Globus pallidus (tissue), 1 donor: Measurements from ENCODE around the gene SPATA46.
"Not testable (repeated sequence)": the region's sequence is repeated elsewhere in the genome, so short reads cannot be mapped to it uniquely, and the experiment has no call there.

Experiments used
- DNase-seq: peaks from one replicate; pipeline ENCODE4 v3.0.0-alpha.2; 2015; ENCODE audit warnings: low spot score

Gene SPATA46

DNA sequence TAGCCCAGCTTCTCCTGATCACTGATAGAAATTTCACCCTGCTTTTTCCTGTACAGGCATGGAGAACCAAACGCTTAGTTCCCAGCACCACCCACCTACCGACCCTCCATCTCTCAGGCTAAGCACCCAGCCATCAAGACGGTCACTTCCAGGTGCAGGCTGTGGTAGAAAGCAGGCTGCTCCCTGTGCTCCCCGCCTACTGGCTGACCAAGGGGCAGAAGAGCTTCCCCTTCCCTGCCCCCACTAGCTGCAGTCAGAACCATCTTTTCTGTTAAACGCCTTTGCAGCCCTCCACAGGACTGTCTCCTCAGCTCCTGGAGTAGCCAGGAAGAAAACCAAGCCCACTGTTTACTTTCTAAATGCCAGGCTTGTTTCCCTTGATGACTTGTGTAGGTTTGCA, 23.0 kb downstream of the SPATA46 start:
- no peak for DNase-seq

DNA sequence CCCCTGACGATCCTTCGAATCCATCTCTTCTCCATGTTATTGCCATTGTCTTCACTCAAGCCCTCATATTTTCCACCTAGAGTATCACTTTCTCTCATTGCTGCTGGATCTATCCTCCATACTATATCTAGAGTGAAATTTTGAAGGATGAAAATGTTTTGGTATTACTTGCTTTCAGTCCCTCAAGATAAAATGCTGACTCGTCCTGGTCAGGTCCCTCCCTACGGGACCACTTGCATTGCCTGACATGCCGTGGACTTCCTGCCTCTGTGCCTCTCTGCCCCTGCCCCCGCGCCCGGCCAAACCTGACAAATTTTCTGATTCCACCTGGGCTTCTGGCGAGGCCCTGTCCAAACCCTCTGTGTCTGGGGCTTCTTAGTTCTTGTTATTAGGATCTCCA, 23.6 kb downstream of the SPATA46 start:
- DNase-seq, result no peak

- DNase-seq, result not testable (repeated sequence)
Observed at GRCh38 chr1:162351874-162352273, 24.8 kb downstream of the SPATA46 start.

DNA sequence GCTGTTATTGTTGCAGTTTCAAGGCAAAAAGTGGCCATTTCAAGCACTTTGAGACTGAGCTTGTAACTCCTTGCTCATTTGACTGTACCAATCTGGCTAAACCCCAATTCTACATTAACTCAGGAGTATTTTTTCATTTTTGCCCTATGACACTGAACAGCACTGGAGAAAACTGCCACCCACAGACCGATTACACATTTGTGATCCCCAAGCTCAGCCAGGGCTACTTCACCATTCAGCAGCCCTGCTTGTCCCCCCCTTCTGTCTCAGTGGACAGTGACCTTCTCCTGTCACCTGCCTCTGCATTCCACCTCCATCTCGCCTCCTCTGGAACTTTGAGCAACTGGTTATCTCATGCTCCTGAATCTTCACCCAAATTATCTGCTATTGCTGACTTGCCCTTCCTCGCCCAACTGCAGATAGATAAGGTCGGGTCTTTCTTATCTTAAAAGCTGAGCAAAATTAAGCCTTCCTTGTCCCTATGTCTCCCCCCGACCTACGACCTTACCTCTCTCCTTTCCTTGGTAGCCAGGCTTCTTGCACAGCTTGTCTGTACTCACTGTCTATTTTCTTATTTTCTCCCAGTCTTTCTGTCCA, 25.3 kb downstream of the SPATA46 start:
- no peak for DNase-seq

DNA sequence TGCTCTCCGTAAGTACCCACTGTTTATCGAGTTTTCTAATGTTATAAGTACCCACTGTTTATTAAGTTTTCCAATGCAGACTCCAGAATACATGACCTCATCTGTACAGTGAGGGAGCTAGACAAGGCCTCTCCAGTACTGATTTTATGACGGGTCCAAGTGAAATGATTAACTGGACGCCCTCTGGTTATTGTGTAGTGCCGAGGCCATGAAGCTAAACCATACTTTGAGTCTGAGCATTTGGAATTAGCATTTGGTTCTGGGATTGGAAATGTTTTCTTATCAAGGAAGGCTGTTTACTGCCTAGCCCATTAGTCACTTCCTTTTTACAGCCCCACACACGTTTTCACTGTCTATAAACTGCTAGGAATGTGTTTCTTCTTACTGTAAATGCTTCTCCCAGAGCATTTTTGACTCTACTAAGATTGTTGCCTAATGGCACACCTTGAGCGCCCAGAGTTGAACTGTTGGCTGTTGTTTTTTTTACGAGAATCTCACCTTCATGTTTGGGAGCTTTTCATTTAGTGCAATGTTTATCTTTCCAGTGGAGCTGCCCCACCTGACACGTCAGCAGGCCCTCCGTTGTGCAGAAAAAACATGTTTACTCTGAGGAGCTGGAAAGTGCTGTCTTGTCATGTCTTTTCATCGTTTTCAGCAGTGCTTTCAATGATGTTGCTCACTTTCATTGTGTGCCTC, 26.9 kb downstream of the SPATA46 start:
- no peak for DNase-seq

- no peak for DNase-seq
Observed at GRCh38 chr1:162347281-162347680, 29.4 kb downstream of the SPATA46 start.

DNA sequence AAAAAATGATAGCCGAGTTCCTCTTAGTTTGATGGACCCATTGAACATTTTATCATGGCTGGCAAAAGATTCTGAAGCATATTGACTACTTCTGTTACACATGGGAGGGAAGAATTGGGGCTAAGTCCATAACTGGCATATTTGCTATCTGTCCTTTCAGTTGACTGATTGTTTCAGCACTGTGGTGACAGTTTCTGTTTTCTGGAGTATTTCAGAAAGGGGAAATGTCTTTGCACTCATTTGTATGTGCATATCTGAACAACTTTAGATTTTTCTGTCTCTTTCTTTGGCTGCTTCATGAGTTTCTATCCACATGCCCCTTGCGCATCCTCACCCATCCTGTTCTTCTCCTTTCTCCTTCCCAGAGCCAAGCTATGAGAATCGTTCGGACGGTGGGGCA, 33.2 kb downstream of the SPATA46 start:
- no peak for DNase-seq

GRCh38 chr1:162342452-162342983, 34.1 kb downstream of the SPATA46 start:
- no peak for DNase-seq

DNA sequence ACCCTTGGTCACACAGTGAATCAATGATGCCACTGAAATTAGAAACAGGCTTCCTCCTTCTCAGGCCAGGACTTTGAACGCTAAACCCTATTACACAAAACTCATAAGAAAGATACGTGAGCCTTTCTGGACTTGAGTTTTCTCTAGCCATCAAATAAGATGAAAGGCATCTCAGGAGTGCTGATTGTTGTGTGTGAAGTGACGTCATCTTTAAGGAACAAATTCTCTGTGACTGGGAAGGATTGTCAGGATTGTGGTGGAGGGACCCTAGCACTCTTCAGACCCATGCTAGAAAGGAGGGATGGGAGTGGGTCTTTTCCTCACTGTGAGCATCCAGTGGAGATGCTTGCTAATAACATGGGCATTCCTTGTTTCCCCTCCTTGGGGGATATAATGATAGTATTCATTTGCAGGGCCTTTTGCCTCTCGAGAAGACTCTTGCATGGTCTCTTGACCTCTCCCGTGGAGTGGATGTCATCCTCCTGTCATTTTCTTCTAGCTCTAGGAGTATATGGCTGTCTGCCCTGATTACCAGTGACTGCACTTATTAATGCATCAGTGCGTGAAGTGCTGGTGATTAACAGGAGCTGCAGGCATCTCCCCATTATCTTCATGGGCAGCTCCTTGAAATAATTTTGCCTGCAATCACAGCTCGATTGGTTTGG, 39.9 kb downstream of the SPATA46 start:
- DNase-seq, result no peak

DNA sequence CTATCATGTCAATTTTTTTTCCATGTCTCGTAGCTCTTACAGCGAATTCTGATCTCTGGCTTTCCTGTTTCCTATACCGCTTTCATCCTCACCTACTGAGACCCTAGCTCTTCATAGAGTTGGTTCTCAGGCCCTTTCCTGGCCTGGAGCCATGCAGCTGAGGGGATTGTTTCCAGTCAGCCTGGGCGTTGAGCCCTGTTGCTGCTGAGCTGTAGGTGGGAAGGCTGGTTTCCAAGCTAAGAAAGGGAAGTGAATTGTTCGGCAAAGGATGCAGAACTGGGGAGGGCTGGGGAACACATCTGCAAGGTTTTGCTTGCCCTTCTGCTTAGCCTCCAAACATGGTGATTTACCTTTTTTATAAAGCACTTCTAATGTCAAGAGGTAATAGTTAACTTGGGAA, 41.5 kb downstream of the SPATA46 start:
- peak; percentile 27 for DNase-seq

DNA sequence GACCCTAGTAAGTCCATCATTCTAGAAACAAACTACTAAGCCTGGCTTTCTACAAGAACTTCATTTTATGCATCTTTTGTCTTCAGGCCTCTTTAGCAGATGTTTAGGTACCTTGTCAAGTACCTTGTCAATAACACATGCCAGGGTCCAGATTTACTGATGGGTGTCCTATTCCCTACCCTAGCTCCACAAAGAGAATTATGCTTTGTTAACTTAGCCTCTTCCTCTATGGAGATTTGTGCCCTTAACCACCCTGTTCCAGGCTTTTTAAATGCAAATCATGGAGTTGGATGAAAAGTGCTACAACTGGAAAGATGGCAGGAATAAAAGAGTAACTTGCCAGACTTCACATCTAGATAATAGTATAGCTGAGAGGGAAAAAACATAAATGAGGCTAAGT, 42.7 kb downstream of the SPATA46 start:
- DNase-seq, result no peak

- DNase-seq, result no peak
Observed at GRCh38 chr1:162329826-162330225, 46.8 kb downstream of the SPATA46 start.

DNA sequence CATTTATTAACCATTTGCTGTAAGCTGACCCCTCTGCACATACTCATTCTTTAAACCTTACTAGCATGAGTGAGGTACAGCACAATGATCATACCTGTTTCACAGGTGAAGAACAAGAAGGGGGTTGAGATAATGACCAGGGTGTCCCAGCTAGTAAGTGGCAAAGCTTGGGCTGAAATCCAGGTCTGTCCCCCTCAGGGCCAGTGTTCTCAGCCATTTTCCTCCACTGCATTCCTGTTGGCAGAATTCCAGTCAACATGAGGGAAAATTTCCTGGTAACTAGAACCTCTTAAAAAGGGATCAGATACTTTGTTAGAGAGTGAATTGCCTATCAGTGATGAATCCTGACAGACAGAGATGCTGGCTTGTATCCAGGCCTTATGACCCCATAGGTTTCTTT, 48.1 kb downstream of the SPATA46 start:
- no peak for DNase-seq

DNA sequence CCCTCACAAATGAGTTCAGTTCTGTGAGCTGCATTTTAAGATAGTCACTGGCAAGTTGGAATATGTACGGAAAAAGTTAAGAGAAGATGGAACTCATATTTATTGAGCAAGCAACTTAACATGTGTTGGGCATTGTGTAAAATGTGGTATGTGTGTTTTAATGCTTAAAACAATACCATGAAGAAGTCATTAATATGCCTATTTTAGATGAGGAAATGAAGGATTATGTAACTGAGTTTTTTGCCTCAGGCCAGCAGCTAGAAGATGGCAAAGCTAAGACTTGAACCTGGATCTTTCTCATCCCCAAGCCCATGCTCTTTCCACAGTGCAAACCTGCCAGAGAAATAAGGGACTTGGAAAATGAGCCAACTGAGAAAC, 48.9 kb downstream of the SPATA46 start:
- DNase-seq, result no peak

- no peak for DNase-seq
Observed at GRCh38 chr1:162327144-162327787, 49.4 kb downstream of the SPATA46 start.

- no peak for DNase-seq
Observed at GRCh38 chr1:162326559-162326958, 50.1 kb downstream of the SPATA46 start.

DNA sequence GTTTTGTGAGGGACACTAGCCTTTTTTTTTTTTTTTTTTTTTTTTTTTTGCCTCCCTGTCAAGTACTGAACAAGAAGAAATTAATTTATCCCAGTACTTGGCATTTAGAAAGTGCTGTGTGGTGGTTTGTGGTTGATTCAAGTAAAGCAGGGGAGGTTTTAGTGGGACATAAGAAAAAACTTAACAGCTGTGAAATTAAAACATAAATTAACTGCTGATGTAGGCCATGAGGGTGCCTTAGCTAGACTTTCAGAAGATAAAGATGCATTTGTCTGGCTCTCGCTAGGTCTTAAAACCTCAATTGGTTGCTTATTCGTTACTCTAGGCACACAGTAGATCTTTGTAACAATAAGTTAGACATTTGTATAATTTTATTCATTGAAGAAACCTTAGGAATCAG, 52.3 kb downstream of the SPATA46 start:
- no peak for DNase-seq
